GM11168 (cell line): Measurements from ENCODE around the gene OR1M1.
"Not testable (repeated sequence)": the region's sequence is repeated elsewhere in the genome, so short reads cannot be mapped to it uniquely, and the experiment has no call there.

Experiments
- in situ Hi-C: fragments of 300-500 bp; cut with MboI; formaldehyde crosslinking; loops from one replicate; pipeline ENCODE4 v1.12.0; 2022; ENCODE audit warnings: low sequenced_read_pairs; ENCODE audit not compliant: unreplicated experiment

The OR1M1 gene, protein sequence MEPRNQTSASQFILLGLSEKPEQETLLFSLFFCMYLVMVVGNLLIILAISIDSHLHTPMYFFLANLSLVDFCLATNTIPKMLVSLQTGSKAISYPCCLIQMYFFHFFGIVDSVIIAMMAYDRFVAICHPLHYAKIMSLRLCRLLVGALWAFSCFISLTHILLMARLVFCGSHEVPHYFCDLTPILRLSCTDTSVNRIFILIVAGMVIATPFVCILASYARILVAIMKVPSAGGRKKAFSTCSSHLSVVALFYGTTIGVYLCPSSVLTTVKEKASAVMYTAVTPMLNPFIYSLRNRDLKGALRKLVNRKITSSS

DNA sequence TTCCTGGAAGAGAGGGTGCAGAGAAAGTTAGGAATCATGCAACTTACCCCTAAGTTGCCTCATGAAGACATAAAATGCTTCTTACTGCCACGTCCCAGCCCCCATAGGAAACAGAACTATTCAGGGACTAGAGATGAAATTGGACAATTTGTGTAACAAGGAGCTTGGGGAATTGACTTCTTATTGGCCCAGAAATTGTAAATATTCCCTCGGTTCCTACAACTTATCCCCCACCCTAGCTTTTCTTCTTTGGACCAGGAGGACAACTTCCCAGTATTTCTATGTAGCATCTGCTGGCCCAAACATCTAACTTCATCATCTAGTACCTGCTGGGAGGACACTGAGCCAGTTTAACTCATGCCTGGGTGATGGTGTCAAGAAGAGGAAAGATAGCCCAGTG, at the start of gene OR1M1:
Gene OR1M1, plus strand, starts transcription at position 301 of the 400 bp plus-strand sequence. CDS start 6,184 bp downstream, outside the sequence.
- in situ Hi-C loops, result no loop called here

DNA sequence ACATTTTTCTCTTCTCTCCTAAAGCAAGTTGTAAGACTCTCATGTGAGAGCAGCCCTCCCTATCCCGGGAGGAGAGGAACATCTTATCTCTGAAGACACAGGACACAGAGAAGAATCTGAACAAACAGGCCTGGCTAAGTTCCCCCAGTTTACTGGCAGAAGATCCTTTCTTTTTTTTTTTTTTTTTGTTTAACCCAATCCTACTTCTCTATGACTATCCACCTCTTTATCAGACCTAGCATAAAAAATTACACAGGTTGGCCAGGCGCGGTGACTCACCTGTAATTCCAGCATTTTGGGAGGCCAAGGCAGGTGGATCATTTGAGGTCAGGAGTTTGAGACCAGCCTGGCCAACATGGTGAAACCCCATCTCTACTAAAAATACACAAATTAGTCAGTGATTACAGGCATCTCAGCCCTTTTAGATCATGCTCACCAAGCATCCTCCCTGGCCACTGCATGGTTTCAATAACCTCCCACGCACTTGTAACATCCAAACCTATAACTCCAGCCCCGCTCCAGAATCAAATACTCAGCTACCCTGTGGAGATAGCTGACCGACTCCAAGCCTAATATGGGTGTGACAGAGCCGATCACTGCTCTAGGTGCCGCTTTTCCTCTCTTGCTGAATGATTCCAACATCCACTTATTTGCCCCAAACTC, 49.3 kb upstream of the OR1M1 start:
- in situ Hi-C loops, result no loop called here

DNA sequence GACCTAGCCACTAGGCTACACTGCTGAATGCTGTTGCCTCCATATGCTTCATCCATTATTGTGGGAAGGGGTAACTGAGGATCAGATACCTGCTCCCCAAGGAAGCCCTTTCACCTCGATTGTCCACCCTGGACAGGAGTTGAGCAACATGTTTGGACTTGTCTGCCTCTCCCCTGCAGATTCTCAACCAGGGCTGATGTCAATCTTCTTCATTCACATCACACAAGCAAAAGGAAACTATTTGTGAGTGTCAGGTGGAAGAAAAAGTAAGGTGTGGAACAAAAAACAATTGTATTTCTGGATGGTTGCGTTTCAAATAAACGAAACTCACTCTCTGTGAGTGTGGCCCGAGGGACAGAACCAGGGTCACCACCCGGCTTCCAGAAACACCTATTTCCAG, 47.1 kb upstream of the OR1M1 start:
- in situ Hi-C loops, result no loop called here

DNA sequence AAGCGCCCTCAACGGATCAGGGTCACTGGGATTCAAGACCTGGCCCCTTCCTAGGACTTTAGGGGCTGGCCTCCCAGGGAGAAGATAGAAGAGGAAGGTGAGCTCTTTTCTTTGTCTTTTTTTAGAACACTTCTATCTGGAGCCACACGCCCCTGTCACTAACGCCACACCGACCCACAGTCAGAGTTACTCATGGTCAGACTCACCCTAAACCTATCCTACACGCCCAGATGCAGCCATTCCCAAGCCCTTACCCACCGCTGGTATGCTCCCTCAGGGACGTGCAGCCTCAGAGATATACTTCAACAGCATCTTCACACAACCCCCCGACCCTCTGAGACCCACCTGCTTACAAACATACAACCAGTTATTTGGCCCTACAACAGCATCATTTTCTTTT, 46.7 kb upstream of the OR1M1 start:
- in situ Hi-C loops, result no loop called here

DNA sequence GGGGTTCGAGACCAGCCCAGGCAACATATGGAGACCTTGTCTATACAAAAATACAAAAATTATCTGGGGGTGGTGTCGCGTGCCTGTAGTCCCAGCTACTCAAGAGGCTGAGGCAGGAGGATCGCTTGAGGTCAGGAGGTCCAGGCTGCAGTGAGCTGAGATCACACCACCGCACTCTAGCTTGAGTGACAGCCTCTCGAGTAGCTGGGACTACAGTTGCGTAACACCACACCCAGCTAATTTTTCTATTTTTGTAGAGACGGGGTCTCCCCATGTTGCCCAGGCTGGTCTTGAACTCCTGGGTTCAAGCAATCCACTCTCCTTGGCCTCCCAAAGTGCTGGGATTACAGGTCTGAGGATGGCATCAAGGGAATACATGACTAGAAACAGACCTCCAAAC, 45.8 kb upstream of the OR1M1 start:
- in situ Hi-C loops, result no loop called here

DNA sequence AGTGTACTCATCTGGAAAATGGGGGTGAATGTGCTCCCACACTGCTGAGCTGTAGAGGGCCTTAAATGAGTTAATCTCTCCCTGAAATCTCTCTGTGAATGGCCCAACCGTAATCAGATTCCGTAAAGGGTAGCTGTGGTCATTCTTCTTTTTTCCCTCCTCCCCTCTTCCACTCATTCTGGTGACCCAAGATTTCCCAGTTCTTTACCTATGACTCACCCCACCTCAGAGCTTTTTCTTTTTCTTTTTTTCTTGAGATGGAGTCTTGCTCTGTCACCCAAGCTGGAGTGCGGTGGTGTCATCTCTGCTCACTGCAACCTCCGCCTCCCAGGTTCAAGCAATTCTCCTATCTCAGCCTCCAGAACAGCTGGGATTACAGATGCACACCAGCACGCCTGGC, 43.3 kb upstream of the OR1M1 start:
- in situ Hi-C loops, result no loop called here

DNA sequence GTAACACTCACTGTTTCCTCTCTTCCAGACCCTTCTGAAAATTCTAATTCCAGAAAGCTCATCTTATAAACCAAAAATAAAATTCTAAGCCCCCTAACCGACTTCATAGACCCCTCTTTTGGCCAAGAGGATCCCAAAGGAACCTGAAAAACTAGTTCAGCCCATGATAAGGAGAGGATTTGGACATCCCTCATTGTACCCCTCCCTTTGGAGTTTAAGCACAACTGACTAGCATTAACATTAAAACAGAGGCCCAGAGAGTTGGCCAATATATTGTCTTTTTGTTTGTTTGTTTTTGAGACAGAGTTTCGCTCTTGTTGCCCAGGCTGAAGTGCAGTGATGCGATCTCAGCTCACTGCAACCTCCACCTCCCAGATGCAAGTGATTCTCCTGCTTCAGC, 42.4 kb upstream of the OR1M1 start:
- in situ Hi-C loops, result no loop called here

DNA sequence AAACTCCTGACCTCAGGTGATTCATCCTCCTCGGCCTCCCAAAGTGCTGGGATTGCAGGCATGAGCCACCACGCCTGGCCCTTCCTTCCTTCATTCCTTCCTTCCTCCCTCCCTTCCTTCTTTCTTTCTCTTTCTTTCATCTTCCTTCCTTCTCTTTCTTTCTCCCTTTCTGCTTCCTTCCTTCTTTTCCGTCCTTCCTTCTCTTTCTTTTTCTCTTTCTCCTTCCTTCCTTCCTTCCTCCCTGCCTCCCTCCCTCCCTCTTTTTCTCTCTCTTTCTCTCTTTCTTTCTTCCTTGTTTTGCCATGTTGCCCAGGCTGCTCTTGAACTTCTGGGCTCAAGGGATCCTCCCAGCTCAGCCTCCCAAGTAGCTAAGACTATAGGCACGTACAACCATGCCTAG, 40.2 kb upstream of the OR1M1 start:
- in situ Hi-C loops, result no loop called here

DNA sequence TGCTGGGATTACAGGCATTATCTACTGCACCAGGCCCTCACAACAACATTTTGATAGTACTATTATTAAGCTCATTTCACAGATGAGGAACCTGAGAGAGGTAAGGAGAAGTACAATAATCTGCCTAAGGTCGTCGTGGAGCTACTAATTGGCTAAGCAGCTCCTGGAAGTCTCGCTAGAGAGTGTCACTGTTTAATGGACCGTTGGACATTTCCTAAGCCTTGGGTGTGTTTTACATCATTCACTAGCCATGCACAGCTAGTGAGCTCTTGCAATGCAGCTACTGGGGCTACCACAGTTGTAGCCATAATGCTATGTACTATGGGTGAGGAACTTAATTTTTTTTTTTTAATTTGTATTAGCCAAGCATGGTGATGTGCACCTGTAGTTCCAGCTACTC, 34.0 kb upstream of the OR1M1 start:
- in situ Hi-C loops, result no loop called here

DNA sequence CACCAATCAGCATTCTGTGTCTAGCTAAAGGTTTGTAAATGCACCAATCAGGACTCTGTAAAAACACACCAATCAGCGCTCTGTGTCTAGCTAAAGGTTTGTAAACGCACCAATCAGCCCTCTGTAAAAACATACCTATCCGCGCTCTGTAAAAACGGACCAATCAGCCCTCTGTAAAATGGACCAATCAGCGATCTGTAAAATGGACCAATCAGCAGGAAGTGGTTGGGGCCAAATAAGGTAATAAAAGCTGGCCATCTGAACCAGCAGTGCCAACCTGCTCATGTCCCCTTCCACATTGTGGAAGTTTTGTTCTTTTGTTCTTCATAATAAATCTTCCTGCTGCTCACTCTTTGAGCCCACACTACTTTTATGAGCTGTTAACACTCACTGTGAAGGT, 33.2 kb upstream of the OR1M1 start:
- in situ Hi-C loops, result not testable (repeated sequence)

DNA sequence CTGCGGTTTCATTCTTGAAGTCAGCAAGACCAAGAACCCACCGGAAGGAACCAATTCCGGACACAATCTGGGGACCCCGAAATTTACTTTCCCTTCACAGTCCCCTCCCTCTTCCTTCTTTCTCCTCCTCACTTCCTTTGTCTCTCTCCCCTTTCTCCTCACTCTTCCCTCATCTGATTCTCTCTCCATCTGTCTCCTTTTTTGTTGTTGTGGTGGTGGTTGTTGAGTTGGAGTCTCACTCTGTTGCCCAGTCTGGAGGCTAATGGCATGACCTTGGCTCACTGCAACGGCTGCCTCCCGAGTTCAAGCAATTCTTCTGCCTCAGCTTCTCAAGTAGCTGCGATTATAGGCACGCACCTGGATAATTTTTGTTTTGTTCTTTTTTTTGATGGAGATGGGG, 32.7 kb upstream of the OR1M1 start:
- in situ Hi-C loops, result no loop called here

DNA sequence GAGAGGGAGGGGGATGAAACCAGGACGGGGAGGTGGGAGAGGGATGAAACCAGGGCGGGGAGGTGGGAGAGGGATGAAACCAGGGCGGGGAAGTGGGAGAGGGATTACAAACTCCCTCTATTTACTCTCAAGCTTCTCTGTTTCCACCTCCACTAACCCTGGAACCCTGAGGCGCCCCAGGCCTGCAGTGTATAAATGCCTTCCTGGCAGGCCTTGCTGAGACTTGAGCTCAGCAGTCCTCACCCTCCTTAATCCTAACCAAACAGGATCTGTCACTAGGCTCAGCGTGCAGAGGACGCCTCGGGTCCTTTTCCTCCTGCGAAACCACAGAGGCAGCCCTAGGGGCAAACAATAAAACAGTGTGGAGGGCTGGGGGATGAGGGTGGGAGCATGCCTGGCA, 32.1 kb upstream of the OR1M1 start:
- in situ Hi-C loops, result no loop called here

DNA sequence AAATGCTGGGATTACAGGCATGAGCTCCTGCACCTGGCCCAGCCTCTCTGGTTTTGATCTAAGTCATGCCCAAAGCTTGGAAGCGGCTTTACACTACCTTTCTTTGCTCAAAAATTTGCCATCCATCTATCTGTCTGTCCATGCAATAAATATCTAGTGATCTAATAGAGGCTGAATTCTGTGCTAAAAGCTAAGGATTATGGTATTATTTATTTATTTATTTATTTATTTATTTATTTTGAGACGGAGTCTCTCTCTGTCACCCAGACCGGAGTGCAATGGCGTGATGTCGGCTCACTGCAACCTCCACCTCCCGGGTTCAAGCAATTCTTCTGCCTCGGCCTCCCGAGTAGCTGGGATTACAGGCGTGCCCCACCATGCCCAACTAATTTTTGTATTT, 30.7 kb upstream of the OR1M1 start:
- in situ Hi-C loops, result not testable (repeated sequence)

DNA sequence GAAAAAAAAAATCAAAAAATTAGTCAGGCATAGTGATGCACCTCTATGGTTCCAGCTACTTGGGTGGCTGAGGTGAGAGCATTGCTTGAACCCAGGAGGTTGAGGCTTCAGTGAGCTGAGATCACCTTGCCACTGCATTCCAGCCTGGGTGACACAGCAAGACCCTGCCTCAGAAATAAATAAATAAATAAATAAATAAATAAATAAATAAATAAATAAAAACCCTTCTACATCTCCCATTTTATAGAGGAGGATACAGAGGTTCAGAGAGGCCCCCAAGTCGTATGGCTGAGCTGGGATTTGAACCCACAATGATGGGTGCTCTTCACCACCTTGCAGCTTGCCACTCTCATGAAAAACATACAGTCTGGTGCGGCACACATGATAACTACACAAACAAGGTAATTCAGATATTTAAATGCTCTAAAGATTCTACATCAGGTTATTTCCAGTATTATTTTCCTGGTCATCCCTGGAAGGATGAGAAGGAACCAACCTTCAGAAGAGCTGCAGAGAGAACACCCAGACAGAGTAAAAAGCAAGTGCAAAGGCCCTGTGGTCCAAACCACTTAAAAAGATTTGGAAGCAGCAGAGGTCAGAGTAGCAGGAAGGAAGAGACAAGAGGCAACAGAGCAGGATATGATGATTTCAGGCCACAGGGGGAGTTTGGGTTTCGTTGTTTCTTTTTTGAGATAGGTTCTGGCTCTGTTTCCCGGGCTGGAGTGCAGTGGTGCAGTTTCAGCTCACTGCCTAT, 29.2 kb upstream of the OR1M1 start:
- in situ Hi-C loops, result no loop called here

DNA sequence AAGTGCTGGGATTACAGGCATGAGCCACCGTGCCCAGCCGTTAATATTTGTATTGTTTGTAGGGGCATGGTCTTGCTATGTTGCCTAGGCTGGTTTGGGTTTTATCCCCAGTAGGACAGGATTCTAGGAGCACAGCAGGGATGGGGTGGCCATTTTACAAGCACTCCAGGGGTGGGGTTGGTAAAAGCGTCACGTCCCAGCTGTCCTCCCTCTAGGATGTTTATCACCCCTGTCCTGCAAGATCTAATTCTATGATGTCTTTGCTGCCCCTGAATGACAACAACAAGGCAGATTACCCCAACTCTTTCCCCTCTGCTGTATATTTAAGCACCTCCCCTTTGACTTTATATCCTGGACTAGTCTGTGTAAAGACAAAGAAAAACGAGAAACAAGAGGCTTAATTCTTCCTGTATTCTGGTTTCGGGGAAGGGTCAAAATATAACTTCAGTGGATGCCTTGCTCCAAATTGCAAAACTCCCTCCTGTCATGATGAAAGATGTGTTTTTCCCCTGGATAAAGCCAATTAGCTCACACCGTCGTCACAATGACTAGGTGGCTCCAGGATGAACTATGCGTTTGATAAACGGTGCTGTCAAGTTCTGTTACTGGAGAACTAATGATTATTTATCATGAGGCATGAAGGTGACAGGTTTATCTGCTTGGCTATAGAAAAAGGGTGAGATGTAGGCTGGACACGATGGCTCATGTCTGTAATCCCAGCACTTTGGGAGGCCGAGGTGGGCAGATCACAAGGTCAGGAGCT, 27.8 kb upstream of the OR1M1 start:
- in situ Hi-C loops, result no loop called here

DNA sequence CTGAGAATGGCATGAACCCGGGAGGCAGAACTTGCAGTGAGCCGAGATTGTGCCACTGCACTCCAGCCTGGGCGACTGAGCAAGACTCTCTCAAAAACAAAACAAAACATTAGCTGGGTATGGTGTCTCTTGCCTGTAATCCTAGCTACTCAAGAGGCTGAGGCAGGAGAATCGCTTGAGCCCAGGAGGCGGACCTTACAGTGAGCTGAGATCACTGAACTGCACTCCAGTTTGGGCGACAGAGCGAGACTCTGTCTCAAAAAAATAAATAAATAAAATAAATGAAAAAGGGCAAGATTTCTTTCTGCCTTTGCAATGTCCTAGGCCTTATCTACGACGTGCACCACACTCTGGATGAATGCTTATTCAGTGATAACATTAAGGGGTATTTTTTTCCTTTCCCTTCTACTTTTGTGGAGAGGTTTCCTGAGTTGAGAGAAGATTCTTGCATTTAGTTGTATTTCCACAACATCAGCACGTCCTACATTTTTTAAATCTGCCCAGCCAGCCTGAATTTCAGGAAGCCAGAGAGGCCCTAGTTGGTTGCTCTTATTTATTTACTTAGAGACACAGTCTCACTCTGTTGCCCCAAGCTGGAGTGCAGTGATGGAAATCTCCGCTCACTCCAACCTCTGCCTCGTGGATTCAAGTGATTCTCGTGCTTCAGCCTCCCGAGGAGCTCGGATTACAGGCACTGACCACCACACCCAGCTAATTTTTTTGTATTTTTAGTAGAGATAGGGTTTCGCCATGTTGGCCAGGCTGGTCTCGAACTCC, 26.1 kb upstream of the OR1M1 start:
- in situ Hi-C loops, result no loop called here

DNA sequence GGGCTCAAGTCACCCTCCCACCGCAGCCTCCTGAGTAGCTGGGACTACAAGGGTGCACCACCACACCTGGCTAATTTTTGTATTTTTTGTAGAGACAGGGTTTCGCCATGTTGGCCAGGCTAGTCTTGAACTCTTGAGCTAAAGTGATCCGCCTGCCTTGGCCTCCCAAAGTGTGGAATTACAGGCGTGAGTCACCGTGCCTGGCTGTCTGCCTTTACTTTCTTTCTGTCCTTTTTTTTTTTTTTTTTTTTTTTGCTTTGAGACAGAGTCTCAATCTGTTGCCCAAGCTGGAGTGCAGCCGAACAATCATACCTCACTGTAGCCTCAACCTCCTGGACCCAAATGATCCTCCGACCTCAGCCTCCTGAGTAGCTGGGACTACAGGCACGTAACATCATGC, 25.0 kb upstream of the OR1M1 start:
- in situ Hi-C loops, result no loop called here

DNA sequence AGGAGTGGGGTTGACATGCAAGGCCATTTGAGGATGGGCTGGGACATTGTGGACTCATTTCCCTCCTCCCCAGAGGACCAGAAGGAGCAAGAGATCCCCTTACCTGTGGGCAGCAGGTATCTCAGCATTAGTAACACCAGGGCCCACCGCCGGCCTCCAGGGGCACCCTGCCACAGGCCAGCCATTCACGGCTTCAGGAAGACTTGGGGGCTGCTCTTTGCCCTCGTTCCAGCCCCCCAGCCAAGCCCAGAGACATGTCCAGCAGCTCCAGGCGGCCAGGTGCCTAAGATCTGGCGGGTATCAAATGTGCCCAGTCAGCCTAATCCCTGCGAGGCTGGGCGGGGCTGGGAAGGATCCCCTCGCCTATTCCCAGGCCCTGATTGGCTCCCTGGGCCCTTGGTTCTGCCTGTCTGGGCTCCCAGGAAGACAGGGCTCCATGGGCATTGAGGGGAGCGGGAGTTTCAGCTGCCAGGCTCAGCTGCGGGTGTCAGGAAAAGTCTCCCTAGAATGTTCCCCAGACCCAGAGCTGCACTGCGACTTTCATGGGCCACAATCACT, 21.3 kb upstream of the OR1M1 start:
- in situ Hi-C loops, result no loop called here

DNA sequence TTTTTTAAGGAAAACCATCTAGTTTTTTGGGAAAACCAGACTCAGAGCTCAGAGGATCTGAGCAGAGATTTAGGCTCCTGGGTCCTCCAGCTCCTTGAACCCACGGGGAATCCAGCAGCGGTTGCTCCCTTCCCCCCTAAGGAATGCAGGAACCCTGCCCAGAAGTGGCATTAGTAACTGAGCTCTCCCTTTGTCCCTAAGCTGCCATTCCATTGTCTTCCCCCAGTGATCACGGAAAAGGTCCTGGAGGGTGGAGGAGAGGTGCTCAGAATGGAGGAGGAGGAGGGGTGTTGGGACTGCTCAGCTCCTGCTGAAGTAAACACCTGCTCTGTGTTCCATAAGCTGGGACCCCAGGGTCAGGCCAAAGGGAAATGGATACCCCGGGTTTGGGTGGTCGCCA, 16.8 kb upstream of the OR1M1 start:
- in situ Hi-C loops, result no loop called here

DNA sequence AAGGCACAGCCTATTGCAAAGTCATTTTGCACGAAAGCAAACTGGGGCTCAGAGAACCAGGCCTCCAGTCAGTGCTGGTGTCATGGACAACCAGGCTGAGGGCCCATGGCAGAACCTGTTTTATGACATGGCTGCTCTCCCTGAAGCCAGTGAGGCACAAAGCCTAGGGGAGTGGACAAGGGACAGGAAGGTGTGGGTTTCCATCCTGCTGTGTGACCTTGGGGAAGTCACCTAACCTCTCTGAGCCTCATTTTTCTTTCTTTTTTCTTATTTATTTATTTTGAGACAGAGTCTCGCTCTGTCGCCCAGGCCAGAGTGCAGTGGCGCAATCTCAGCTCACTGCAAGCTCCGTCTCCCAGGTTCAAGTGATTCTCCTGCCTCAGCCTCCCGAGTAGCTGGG, 15.1 kb upstream of the OR1M1 start:
- in situ Hi-C loops, result not testable (repeated sequence)
